K562 (cell line): Measurements from ENCODE around the gene YAF2. TPM values are rescaled to one million over a fixed set of nuclear protein-coding genes. Genes with fewer than 3 reads are reported as not detected.

Source experiments
- BHLHE40 ChIP-seq: IDR thresholded peaks from 2 replicates; pipeline ENCODE4 v1.6.1; 2011; ENCODE audit warnings: low read length, improper control_type of control experiment
- GATA2 ChIP-seq: sonication (generic); formaldehyde crosslinking; IDR thresholded peaks from 2 replicates; pipeline ENCODE4 v1.4.0; 2020; ENCODE audit warnings: mild to moderate bottlenecking, missing genetic modification reagents
- HMG20B ChIP-seq: fragments of 250-450 bp; sonication (Bioruptor Pico); IDR thresholded peaks from 2 replicates; pipeline ENCODE4 v1.5.0; 2021; ENCODE audit warnings: mild to moderate bottlenecking
- HNRNPLL ChIP-seq: fragments of 200-400 bp; formaldehyde crosslinking; IDR thresholded peaks from 2 replicates; pipeline ENCODE4 v1.6.1; 2017; ENCODE audit warnings: low read length, low read depth, mild to moderate bottlenecking; ENCODE audit not compliant: poor library complexity, severe bottlenecking
- JUNB ChIP-seq: fragments of 450-650 bp; formaldehyde crosslinking; conservative IDR thresholded peaks from 2 replicates; pipeline ENCODE4 v1.4.0; 2020; ENCODE audit warnings: mild to moderate bottlenecking
- MECOM ChIP-seq: fragments of 250-450 bp; sonication (Bioruptor Pico); IDR thresholded peaks from 2 replicates; pipeline ENCODE4 v1.8.0; 2022; ENCODE audit warnings: inconsistent platforms
- NR2C2 ChIP-seq, 2 experiments: fragments of 200-800 bp in 1 of 2; sonication (Bioruptor generic) in 1 of 2; sonication (generic) in 1 of 2; formaldehyde crosslinking in 1 of 2; IDR thresholded peaks; 2 replicates each; pipeline versions ENCODE4 v1.6.1 to v1.8.0; 2016 to 2022; ENCODE audit warnings: mild to moderate bottlenecking in 1 of 2, missing compliant biosample characterization in 1 of 2, missing genetic modification characterization in 1 of 2, missing genetic modification reagents in 1 of 2
- SAFB ChIP-seq: fragments of 200-400 bp; formaldehyde crosslinking; IDR thresholded peaks from 2 replicates; pipeline ENCODE4 v1.6.1; 2017; ENCODE audit warnings: low read depth, low read length, borderline replicate concordance
- TCF3 ChIP-seq: sonication (generic); formaldehyde crosslinking; IDR thresholded peaks from 2 replicates; pipeline ENCODE4 v1.4.0; 2020; ENCODE audit warnings: mild to moderate bottlenecking, missing genetic modification reagents
- U2AF1 ChIP-seq: fragments of 200-400 bp; formaldehyde crosslinking; optimal IDR thresholded peaks from 2 replicates; pipeline ENCODE3; 2017; ENCODE audit warnings: mild to moderate bottlenecking, low read depth, low read length, moderate library complexity
- ZNF347 ChIP-seq: fragments of 450-650 bp; formaldehyde crosslinking; IDR thresholded peaks from 2 replicates; pipeline ENCODE4 v1.4.0; 2020; ENCODE audit warnings: low read depth, mild to moderate bottlenecking, moderate library complexity
- ZNF445 ChIP-seq: fragments of 250-450 bp; sonication (Bioruptor Pico); IDR thresholded peaks from 2 replicates; pipeline ENCODE4 v1.4.0; 2020; ENCODE audit warnings: low read depth, mild to moderate bottlenecking, moderate library complexity
- ZNF561 ChIP-seq: fragments of 450-650 bp; formaldehyde crosslinking; conservative IDR thresholded peaks from 2 replicates; pipeline ENCODE4 v1.4.0; 2020; ENCODE audit warnings: mild to moderate bottlenecking, moderate library complexity
- ZZZ3 ChIP-seq: fragments of 450-650 bp; IDR thresholded peaks from 2 replicates; pipeline ENCODE4 v1.6.1; 2016; ENCODE audit warnings: antibody characterized with exemption, mild to moderate bottlenecking, moderate library complexity
- polyA plus RNA-seq, 8 experiments: library from polyadenylated mRNA; depleted of rRNA in 4 of 8; stranded (reverse) in 5 of 8; unstranded in 3 of 8; fragments of >200 nt; fragmentation: Nextera tagmentation in 2 of 8; fragmentation: Illumina TruSeq in 1 of 8; extraction: Ambion mirVana in 2 of 8; extraction: Trizol in 1 of 8; gene quantifications; 2 replicates each; pipeline versions ENCODE4 v1.2.1 to v1.2.3, GENCODE V29; 2011 to 2014; ENCODE audit warnings: inconsistent platforms in 1 of 8, missing spikeins in 1 of 8
- total RNA-seq, 7 experiments: library from RNA; depleted of rRNA in 6 of 7; stranded (reverse); fragments of >200 nt in 6 of 7; fragmentation: Illumina TruSeq in 2 of 7; extraction: Trizol in 2 of 7; gene quantifications; 2 replicates each; pipeline versions ENCODE4 v1.2.1 to v1.2.3, GENCODE V29; 2011 to 2021; ENCODE audit warnings: low replicate concordance in 1 of 7
- TF ChIP-seq, protein P1 (sequence below): sonication (generic); formaldehyde crosslinking; IDR thresholded peaks from 2 replicates; pipeline ENCODE4 v1.8.0; 2022; ENCODE audit warnings: missing genetic modification reagents, mild to moderate bottlenecking, borderline replicate concordance
- TF ChIP-seq, protein P2 (sequence below): fragments of 450-650 bp; IDR thresholded peaks from 2 replicates; pipeline ENCODE4 v1.6.1; 2018; ENCODE audit not compliant: partially characterized antibody
- TF ChIP-seq, protein P3 (sequence below): fragments of 450-650 bp; IDR thresholded peaks from 2 replicates; pipeline ENCODE4 v1.6.1; 2016; ENCODE audit warnings: antibody characterized with exemption
- TF ChIP-seq, protein P4 (sequence below): fragments of 450-650 bp; conservative IDR thresholded peaks from 2 replicates; pipeline ENCODE4 v1.6.1; 2016; ENCODE audit warnings: missing genetic modification characterization, low read depth, mild to moderate bottlenecking, control low read depth, missing compliant biosample characterization

Gene YAF2
- total and polyA plus RNA-seq, 9 of the 15 experiments (the other 6 are each of a cell fraction or from before 2014, with no cell fraction given) = 10.6 to 26.4 (median 21.3) TPM

DNA sequence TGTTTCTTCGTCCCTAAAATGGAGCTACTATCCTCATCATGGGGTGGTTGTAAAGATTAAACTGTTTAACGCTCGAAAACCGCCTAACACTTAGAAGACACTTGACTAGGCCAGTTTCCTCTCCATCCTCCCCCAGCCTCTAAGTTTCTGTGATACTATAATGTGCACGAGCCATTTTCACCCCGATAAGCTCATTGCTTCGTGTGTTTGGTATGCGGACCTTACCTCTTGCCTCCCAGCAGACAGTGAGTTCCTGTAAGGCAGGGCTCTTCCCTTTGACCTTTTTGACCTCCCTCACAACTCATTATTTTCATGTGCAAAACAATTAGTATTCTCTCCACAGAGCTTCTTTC lies 92.9 kb downstream of the YAF2 start (continued):
- TF ChIP-seq NR2C2 (CRISPR knock-in tag; IDR thresholded peaks at IDR 0.05) (no peak), NR2C2 (tag; IDR thresholded peaks at IDR 0.05) (peak; percentile 72), GATA2 (CRISPR knock-in tag) (no peak), MECOM (CRISPR knock-in tag) (no peak), U2AF1 (no peak), SAFB (no peak), HNRNPLL (no peak), TCF3 (no peak), ZNF445 (CRISPR knock-in tag) (no peak), BHLHE40 (no peak), ZNF347 (CRISPR knock-in tag) (no peak), ZNF561 (no peak), ZZZ3 (no peak), HMG20B (CRISPR knock-in tag) (no peak), JUNB (CRISPR knock-in tag) (no peak)
- TF ChIP-seq, protein P1, sequence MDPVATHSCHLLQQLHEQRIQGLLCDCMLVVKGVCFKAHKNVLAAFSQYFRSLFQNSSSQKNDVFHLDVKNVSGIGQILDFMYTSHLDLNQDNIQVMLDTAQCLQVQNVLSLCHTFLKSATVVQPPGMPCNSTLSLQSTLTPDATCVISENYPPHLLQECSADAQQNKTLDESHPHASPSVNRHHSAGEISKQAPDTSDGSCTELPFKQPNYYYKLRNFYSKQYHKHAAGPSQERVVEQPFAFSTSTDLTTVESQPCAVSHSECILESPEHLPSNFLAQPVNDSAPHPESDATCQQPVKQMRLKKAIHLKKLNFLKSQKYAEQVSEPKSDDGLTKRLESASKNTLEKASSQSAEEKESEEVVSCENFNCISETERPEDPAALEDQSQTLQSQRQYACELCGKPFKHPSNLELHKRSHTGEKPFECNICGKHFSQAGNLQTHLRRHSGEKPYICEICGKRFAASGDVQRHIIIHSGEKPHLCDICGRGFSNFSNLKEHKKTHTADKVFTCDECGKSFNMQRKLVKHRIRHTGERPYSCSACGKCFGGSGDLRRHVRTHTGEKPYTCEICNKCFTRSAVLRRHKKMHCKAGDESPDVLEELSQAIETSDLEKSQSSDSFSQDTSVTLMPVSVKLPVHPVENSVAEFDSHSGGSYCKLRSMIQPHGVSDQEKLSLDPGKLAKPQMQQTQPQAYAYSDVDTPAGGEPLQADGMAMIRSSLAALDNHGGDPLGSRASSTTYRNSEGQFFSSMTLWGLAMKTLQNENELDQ (CRISPR knock-in tag) = no peak
- TF ChIP-seq, protein P2, sequence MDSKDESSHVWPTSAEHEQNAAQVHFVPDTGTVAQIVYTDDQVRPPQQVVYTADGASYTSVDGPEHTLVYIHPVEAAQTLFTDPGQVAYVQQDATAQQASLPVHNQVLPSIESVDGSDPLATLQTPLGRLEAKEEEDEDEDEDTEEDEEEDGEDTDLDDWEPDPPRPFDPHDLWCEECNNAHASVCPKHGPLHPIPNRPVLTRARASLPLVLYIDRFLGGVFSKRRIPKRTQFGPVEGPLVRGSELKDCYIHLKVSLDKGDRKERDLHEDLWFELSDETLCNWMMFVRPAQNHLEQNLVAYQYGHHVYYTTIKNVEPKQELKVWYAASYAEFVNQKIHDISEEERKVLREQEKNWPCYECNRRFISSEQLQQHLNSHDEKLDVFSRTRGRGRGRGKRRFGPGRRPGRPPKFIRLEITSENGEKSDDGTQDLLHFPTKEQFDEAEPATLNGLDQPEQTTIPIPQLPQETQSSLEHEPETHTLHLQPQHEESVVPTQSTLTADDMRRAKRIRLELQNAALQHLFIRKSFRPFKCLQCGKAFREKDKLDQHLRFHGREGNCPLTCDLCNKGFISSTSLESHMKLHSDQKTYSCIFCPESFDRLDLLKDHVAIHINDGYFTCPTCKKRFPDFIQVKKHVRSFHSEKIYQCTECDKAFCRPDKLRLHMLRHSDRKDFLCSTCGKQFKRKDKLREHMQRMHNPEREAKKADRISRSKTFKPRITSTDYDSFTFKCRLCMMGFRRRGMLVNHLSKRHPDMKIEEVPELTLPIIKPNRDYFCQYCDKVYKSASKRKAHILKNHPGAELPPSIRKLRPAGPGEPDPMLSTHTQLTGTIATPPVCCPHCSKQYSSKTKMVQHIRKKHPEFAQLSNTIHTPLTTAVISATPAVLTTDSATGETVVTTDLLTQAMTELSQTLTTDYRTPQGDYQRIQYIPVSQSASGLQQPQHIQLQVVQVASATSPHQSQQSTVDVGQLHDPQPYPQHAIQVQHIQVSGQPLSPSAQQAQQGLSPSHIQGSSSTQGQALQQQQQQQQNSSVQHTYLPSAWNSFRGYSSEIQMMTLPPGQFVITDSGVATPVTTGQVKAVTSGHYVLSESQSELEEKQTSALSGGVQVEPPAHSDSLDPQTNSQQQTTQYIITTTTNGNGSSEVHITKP = no peak
- TF ChIP-seq, protein P3, sequence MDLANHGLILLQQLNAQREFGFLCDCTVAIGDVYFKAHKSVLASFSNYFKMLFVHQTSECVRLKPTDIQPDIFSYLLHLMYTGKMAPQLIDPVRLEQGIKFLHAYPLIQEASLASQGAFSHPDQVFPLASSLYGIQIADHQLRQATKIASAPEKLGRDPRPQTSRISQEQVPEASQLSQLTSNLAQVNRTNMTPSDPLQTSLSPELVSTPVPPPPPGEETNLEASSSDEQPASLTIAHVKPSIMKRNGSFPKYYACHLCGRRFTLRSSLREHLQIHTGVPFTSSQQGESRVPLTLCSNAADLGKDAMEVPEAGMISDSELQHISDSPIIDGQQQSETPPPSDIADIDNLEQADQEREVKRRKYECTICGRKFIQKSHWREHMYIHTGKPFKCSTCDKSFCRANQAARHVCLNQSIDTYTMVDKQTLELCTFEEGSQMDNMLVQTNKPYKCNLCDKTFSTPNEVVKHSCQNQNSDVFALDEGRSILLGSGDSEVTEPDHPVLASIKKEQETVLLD = no peak
- TF ChIP-seq, protein P4, sequence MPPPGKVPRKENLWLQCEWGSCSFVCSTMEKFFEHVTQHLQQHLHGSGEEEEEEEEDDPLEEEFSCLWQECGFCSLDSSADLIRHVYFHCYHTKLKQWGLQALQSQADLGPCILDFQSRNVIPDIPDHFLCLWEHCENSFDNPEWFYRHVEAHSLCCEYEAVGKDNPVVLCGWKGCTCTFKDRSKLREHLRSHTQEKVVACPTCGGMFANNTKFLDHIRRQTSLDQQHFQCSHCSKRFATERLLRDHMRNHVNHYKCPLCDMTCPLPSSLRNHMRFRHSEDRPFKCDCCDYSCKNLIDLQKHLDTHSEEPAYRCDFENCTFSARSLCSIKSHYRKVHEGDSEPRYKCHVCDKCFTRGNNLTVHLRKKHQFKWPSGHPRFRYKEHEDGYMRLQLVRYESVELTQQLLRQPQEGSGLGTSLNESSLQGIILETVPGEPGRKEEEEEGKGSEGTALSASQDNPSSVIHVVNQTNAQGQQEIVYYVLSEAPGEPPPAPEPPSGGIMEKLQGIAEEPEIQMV (tag) = peak; percentile 34; the same call in 1 of the 2 replicates
